ENCODE data around the gene CMTM4. TPM values are rescaled to one million over a fixed set of nuclear protein-coding genes. Genes with fewer than 3 reads are reported as not detected.
"Not testable (repeated sequence)": the region's sequence is repeated elsewhere in the genome, so short reads cannot be mapped to it uniquely, and the experiment has no call there.

Gene CMTM4
- total RNA-seq, 1 donor from 2014 or later = 1.4 TPM

- intact Hi-C loops (cut with micrococcal nuclease) = no loop called here
Measured at GRCh38 chr16:66617010-66617434, 79.5 kb downstream of the CMTM4 start.

GRCh38 chr16:66616592-66616991 lies 80.0 kb downstream of the CMTM4 start:
- intact Hi-C loops (cut with micrococcal nuclease) = no loop called here

GRCh38 chr16:66616169-66616568 lies 80.4 kb downstream of the CMTM4 start:
- intact Hi-C loops (cut with micrococcal nuclease) = no loop called here

- intact Hi-C loops (cut with micrococcal nuclease) = no loop called here
Measured at GRCh38 chr16:66614161-66614802, 82.3 kb downstream of the CMTM4 start.

- intact Hi-C loops (cut with micrococcal nuclease) = no loop called here
Measured at GRCh38 chr16:66612422-66612821, 84.1 kb downstream of the CMTM4 start.

GRCh38 chr16:66611911-66612310 lies 84.6 kb downstream of the CMTM4 start:
- intact Hi-C loops (cut with micrococcal nuclease) = not testable (repeated sequence)

GRCh38 chr16:66610111-66610820 lies 86.3 kb downstream of the CMTM4 start:
- intact Hi-C loops (cut with micrococcal nuclease) = no loop called here

GRCh38 chr16:66609139-66609510 lies 87.4 kb downstream of the CMTM4 start:
- intact Hi-C loops (cut with micrococcal nuclease) = loop anchor here (5.0 kb wide), 1 partner anchor 143 kb away; the partner anchor contains the start of gene DYNC1LI2

GRCh38 chr16:66608241-66609138 lies 88.1 kb downstream of the CMTM4 start:
- intact Hi-C loops (cut with micrococcal nuclease) = loop anchor here (1.0 to 5.0 kb wide), 6 partner anchors 43 to 259 kb away; partner anchors contain the start of genes CKLF and DYNC1LI2

- intact Hi-C loops (cut with micrococcal nuclease) = loop anchor here (2.0 to 5.0 kb wide), 5 partner anchors 43 to 267 kb away; partner anchors contain the start of genes CMTM4, DYNC1LI2 and NAE1
Measured at GRCh38 chr16:66605979-66606751, 90.4 kb downstream of the CMTM4 start.

- intact Hi-C loops (cut with micrococcal nuclease) = loop anchor here (2.0 to 5.0 kb wide), 5 partner anchors 43 to 267 kb away; partner anchors contain the start of genes CMTM4, DYNC1LI2 and NAE1
Measured at GRCh38 chr16:66605177-66605978, 91.2 kb downstream of the CMTM4 start.

GRCh38 chr16:66604376-66605176 lies 92.0 kb downstream of the CMTM4 start, which contains the start of gene CMTM3:
TSS of gene CMTM3 (plus strand) at chr16:66604704. CDS start at chr16:66604806, 102 bp downstream.
- intact Hi-C loops (cut with micrococcal nuclease) = loop anchor here (1.0 to 5.0 kb wide), 11 partner anchors 14 to 268 kb away; partner anchors contain the start of genes CKLF, CMTM4, DYNC1LI2 and NAE1

- intact Hi-C loops (cut with micrococcal nuclease) = loop anchor here (1.0 to 2.0 kb wide), 10 partner anchors 13 to 269 kb away; partner anchors contain the start of genes CKLF, CMTM4 and NAE1
Measured at GRCh38 chr16:66603537-66604375, 92.8 kb downstream of the CMTM4 start.

GRCh38 chr16:66601471-66601870 lies 95.1 kb downstream of the CMTM4 start:
- intact Hi-C loops (cut with micrococcal nuclease) = no loop called here

- intact Hi-C loops (cut with micrococcal nuclease) = no loop called here
Measured at GRCh38 chr16:66600477-66600876, 96.1 kb downstream of the CMTM4 start.

GRCh38 chr16:66599726-66600125 lies 96.8 kb downstream of the CMTM4 start:
- intact Hi-C loops (cut with micrococcal nuclease) = no loop called here

GRCh38 chr16:66598111-66598510 lies 98.4 kb downstream of the CMTM4 start:
- intact Hi-C loops (cut with micrococcal nuclease) = no loop called here

Data from T-helper 1 cell treated with Interleukin-12 subunit alpha and Interleukin-12 subunit beta and Interleukin-4 antibody, amounts not matched to agents 30 ng/mL and 1 ng/mL, for 36 hours (primary cell).